Umbilical cord (tissue), 2 donors: ENCODE results near the gene ANKRD13C. TPM values are rescaled to one million over a fixed set of nuclear protein-coding genes. Genes with fewer than 3 reads are reported as not detected.

ENCODE experiments used
- DNase-seq: peaks from one replicate; pipeline ENCODE4 v3.0.0-alpha.2; 2015; ENCODE audit warnings: low spot score
- total RNA-seq: library from RNA; depleted of rRNA; stranded (reverse); fragments of >200 nt; gene quantifications from one replicate; pipeline ENCODE4 v1.2.3, GENCODE V29; 2014; ENCODE audit warnings: low replicate concordance; ENCODE audit not compliant: insufficient read depth

ANKRD13C gene
- total RNA-seq, 1 donor from 2014 or later: 59.0 TPM

- DNase-seq: no peak
Measured at GRCh38 chr1:70293186-70293843, 61.2 kb downstream of the ANKRD13C start.

DNA sequence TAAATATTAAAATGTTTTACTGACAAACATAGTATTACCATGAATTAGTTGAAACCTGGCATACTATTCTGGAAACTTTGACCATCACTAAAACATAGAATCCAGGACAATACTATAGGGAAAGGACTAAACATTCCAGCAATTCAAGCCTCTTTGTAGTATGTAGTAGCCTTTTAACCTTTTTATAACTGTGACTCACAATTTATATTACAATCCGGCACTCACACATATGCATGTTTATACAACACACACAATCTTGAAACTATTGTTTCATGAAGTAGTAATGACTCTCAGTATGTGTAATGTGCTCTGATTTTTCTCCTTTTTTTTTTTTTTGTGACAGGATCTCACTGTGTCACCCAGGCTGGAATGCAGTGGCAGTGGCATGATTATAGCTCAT is 64.3 kb downstream of the ANKRD13C start:
- DNase-seq: no peak

DNA sequence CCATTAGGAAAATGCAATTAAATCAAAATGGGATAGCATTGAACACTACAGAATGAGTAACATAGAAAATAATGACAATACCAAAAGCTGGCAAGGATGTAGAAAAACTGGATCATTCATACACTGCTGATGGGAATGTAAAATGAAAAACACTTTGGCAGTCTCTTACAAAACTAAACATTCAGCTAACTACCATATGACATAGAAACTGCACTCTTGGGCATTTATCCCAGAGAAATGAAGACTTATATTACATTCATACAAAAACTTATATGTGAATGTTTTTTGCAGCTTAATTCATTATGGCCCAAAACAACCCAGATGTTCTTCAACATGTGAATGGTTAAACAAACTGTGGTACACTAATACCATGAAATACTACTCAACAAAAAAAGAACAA is 66.4 kb downstream of the ANKRD13C start:
- DNase-seq: no peak

- DNase-seq: no peak
Measured at GRCh38 chr1:70286453-70286852, 68.1 kb downstream of the ANKRD13C start.

- DNase-seq: no peak
Measured at GRCh38 chr1:70284366-70284765, 70.2 kb downstream of the ANKRD13C start.

GRCh38 chr1:70278710-70279109 is 75.8 kb downstream of the ANKRD13C start:
- DNase-seq: no peak

DNA sequence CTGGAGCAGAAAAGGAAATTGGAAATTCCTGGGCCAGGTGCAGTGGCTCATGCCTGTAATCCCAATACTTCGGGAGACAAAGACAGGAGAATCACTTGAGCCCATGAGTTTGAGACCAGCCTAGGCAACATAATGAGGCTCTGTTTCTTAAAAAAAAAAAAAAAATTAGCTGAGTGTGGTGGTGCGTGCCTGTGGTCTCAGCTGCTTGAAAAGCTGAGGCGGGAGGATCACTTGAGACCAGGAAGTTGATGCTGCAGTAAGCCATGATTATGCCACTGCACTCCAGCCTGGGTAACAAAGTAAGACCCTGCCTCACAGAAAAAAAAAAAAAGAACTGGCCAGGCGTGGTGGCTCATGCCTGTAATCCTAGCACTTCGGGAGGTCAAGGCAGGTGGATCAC is 76.6 kb downstream of the ANKRD13C start:
- no peak for DNase-seq

DNA sequence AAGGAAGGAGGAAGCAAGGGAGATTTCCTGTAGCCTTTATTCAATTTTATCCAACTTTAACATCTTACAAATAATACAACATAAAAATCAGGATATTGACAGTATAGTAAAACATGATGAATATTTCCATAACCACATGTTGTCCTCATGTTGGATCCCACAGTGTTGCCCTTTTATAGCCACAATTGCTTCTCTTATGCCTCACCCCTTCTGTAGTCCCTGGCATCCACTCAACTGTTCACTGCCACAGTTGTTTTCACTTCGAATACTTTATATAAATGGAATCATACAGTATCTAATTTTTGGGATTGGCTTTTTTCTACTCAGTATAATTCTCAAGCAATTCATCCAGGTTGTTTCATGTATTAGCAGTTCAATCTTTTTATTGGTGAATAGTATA is 88.6 kb downstream of the ANKRD13C start:
- no peak for DNase-seq

DNA sequence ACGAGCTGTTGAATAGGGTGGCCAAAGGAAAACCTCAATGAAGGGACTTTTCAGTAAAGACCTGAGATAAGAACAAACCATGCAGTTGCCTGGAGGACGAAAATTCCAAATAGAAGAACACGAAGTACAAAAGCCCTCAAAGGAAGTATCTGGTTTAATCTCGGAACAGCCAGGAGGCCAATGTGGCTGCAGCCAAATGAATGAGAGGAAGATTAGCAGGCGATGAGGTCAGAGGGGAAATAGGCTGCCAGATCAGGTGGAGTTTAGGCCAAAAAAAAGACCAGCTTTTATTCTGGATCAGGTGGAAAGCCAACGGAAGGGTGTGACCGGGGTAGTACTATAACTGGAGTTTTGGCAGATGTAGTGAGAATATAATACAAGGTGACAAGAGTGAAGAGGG is 89.7 kb downstream of the ANKRD13C start:
- no peak for DNase-seq

- DNase-seq: no peak
Measured at GRCh38 chr1:70256664-70257063, 97.9 kb downstream of the ANKRD13C start.

DNA sequence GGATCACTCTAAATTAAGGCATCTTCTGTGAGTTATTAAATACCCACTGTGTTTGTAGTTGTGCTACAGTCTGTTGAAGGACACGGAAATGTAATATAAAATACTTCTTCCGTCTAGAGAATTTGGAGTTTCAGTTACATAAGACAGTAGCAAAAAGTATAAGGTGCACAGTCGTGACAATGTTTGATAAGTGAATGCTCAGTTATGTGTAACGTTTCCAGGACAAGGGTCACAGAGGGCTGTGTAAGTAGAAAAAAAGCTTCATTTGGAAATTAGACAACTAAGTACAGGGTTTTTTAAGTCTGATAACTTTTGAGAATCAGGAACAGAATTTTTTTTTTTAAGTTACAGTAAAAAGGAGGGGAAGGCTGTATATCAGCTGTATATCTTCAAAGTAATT is 105.8 kb downstream of the ANKRD13C start:
- no peak for DNase-seq

DNA sequence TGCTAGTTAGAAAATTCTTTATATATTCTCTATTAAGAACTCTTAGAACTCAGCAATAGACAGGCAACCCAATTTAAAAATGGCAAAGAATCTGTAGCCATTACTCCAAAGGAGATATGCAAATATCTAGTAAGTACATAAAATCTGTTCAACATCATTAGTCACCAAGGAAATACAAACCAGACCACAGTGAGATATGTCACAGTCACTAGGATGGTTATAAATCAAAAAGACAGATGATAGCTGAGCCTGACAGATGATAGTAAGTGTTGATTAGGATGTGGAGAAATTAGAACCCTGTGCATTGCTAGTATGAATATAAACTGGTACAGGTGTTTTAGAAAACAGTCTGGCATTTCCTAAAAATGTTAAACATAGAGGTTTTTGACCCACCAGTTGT is 106.8 kb downstream of the ANKRD13C start:
- DNase-seq: peak; percentile 6

GRCh38 chr1:70247122-70247521 is 107.4 kb downstream of the ANKRD13C start:
- peak; percentile 69 for DNase-seq

- DNase-seq: no peak
Measured at GRCh38 chr1:70239940-70240339, 114.6 kb downstream of the ANKRD13C start.

- no peak for DNase-seq
Measured at GRCh38 chr1:70234733-70235132, 119.8 kb downstream of the ANKRD13C start.

DNA sequence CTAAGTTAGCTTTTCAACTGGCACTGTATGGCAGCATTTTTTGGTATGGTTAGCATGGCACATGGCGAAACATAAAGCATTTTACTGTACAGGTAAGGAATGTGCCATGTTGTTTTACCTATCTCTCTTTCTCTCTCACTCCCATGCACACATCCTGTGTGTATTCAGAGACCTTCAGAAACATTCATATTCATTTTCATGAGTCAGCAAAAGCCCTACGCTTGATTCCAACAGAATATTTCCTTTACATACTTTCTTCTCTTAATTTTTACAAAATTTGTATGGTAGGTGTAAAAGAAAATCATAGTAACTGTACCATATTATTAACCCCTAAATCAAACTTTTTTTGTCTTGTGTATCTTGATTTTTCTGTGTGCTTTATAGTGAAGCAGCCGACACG is 123.0 kb downstream of the ANKRD13C start:
- no peak for DNase-seq

DNA sequence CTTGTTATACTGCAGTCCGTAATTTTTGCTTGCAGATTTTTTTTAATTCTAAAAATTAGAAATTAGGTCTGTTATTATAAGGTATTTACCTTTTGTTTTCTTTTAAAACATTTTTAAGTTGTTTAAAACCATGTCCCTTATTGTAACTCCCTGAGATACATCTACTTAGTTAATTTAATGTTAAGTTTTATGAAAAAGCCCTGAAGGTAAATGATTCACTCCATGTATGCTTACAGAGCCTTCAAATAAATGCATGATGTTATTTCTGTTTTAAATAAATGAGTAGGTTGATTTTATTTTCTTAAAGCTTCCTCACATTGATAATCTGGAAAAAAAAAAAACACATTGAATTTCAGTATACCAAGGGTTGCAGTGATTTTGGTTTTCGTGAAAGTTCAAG is 125.9 kb downstream of the ANKRD13C start:
- no peak for DNase-seq

GRCh38 chr1:70227439-70227838 is 127.1 kb downstream of the ANKRD13C start:
- no peak for DNase-seq

GRCh38 chr1:70224954-70225353 is 129.6 kb downstream of the ANKRD13C start:
- no peak for DNase-seq

DNA sequence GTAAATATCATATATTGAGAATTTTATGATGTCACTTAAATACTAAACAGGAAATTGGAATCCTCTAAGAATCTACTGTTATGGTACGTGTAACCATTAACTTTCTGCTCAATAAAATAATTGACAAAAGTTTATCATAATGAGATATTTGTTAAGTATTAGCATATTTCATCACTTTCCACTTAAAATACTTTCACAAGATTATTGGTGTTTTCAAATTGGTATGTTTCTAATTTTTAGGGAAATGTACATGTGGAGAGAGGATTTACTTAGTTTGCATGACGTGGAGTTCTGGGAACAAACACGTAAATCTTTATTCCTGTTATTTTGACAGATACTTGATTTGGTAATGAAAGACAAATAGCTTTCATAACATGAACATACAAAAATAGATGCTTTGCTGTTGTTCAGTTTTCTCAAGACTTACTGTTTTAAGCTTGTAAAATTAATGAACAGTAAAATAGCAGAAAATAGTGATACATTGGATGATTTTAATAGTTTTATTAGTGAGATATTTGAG is 131.7 kb downstream of the ANKRD13C start:
- peak; percentile 7 for DNase-seq

DNA sequence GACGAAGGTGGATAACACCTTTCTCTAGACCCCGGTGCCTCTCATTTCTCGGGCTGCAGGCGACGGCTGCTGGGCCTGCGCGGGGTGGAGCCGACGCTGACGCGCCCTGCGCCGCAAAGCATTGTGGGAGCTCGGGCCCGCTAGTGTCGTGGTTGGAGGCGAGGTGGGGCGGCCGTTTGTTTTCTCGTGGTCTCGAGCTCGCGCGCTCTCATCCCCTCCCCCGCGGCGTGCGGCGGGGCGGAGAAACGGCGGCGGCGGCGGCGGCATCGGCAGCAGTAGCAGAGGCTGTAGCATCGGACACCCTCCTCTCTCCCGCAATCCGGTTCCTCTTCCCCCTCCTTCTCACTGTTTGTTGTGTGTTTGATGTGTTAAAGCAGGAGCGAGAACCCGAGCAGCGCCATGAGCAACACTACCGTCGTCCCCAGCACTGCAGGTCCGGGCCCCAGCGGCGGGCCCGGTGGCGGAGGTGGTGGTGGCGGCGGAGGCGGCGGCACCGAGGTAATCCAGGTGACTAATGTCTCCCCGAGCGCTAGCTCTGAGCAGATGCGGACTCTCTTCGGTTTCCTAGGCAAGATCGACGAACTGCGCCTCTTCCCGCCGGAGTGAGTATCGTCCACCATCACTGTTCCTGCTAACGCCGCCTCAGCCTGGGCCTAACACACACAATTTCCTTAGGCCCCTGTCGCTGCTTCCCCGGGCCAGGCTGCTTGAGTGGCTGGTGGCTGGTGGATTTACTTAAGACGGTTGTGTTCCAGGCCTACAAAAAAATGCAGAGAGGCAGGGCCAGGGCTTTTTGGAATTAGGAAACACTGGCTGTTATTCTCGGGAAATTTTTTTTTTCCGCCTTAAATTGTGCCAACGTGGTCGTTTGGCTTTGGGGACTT is 133.0 kb downstream of the ANKRD13C start, which contains the start of gene SRSF11:
Gene SRSF11, plus strand, starts transcription at position 143 of the 884 bp plus-strand sequence. Its CDS starts 257 bp downstream, at position 400.
- DNase-seq: peak; percentile 97

DNA sequence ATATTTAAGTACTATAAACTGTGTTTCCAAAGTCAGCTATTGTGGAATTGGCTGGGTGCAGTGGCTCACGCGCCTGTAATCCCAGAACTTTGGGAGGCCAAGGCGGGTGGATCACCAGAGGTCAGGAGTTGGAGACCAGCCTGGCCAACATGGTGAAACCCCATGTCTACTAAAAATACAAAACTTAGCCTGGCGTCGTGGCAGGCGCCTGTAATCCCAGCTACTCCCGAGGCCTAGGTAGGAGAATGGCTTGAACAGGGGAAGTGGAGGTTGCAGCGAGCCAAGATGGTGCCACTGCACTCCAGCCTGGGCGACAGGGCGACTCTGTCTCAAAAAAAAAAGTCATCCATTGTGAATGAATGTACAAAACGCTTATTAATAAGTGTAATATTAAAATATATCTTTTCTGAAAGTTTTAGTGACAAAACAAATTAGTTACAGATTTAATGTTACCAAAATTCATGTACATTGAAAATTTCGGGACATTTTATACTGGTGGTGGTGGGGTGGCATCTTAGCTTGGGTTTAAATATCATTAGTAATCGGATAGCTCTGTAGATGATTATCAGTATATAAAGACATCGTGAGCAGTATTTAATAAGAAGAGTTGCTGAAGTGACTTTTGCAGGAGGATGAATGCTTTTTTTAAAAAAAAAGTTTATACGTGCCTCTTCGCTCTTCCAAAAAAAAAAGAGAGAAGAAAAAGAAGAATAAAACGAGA is 133.8 kb downstream of the ANKRD13C start:
- DNase-seq: no peak
